Smooth muscle cell of the brain vasculature (primary cell): Measurements from ENCODE around the gene PHKA2.
"Not testable (repeated sequence)": the region's sequence is repeated elsewhere in the genome, so short reads cannot be mapped to it uniquely, and the experiment has no call there.

ENCODE experiments used
- DNase-seq: peaks from one replicate; pipeline ENCODE4 v3.0.0-alpha.2; 2012; ENCODE audit warnings: low read depth, low spot score

PHKA2 gene, protein sequence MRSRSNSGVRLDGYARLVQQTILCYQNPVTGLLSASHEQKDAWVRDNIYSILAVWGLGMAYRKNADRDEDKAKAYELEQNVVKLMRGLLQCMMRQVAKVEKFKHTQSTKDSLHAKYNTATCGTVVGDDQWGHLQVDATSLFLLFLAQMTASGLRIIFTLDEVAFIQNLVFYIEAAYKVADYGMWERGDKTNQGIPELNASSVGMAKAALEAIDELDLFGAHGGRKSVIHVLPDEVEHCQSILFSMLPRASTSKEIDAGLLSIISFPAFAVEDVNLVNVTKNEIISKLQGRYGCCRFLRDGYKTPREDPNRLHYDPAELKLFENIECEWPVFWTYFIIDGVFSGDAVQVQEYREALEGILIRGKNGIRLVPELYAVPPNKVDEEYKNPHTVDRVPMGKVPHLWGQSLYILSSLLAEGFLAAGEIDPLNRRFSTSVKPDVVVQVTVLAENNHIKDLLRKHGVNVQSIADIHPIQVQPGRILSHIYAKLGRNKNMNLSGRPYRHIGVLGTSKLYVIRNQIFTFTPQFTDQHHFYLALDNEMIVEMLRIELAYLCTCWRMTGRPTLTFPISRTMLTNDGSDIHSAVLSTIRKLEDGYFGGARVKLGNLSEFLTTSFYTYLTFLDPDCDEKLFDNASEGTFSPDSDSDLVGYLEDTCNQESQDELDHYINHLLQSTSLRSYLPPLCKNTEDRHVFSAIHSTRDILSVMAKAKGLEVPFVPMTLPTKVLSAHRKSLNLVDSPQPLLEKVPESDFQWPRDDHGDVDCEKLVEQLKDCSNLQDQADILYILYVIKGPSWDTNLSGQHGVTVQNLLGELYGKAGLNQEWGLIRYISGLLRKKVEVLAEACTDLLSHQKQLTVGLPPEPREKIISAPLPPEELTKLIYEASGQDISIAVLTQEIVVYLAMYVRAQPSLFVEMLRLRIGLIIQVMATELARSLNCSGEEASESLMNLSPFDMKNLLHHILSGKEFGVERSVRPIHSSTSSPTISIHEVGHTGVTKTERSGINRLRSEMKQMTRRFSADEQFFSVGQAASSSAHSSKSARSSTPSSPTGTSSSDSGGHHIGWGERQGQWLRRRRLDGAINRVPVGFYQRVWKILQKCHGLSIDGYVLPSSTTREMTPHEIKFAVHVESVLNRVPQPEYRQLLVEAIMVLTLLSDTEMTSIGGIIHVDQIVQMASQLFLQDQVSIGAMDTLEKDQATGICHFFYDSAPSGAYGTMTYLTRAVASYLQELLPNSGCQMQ

DNA sequence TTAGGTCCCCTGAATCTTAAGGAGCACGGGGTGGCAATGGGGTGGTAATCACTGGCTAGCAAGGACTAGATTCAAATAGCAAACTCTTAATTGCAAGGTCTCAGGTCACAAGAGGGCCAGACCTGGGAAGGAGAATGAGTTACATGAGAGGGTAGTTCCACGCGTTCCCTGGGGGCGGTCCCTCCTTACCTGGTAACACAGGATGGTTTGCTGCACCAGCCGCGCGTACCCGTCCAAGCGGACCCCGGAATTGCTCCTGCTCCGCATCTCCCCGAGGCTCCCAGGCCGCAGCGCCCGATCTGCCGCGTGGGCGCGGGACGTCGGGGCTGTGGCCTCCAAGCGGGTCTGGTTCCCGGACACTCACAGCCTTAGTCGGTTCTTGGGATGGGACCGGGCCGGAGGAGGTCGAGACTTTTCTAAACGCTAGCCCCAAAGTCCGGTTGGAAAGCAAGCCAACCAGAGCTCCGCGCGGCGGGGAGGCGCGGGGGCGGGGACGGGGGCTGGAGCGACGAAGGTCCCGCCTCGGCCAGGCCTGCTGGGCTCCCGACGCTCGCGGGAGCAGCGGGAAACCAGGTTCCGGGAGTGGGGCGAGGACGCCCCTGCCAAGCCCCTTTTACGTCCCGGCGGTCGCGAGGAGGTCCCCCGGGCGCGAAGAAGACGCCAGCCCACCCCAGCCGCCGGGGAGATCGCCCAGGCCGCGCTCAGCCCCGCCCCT lies at the start of gene PHKA2:
Gene PHKA2 (minus strand): TSS at position 449 of the 715 bp plus-strand sequence. CDS start 182 bp downstream, at position 267.
- DNase-seq = no peak

DNA sequence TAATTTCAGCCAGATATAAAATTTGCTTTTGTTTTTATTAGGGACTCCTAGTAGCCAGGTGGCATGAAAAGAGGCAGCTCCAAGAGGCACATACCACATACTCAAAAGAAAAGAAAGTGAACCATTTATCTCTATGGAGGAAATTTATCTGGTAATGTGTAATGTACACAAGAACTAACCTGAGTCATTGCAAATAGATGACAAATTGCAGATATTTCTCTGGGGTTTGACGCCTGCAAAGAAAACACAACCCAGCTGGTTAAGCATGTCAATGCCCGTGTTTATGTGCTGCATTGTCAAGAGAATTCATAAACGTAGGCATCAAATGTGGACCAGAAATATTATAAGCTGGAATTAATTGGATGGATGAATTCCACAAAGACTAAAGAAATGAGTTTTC lies 46.9 kb upstream of the PHKA2 start:
- DNase-seq = no peak

DNA sequence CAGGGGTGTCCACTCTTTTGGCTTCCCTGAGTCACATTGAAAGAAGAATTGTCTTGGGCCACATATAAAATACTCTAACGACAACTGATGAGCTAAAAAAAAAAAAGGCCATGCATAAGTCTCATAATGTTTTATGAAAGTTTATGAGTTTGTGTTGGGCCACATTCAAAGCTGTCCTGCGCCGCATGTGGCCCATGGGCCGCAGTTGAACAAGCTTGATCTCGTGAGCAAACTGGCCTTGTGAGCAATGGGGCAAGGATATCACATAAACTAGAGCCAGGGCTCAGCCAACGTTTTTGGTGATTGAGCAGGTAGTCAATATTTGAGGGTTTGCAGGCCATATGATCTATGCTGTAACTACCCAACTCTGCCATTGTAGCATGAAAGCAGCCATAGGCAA lies 44.6 kb upstream of the PHKA2 start:
- DNase-seq = no peak

DNA sequence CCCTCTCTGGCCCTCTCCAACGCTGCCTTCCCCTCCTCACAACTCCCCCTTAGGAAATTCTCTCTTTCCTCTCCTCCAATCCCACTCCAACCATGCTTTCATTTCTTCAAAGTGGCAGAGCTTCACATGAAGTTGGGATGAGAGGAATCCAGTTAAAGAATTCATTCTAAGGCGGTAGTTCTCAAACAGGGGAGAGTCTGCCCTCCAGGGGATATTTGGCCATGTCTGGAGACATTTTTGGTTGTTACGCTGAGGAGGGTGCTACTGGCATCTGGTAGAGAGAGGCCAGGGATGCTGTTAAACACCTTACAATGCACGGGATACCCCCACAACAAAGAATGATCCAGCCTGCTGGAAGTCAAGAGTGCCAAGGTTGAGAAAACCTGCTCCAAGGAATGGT lies 40.5 kb upstream of the PHKA2 start:
- DNase-seq = no peak

DNA sequence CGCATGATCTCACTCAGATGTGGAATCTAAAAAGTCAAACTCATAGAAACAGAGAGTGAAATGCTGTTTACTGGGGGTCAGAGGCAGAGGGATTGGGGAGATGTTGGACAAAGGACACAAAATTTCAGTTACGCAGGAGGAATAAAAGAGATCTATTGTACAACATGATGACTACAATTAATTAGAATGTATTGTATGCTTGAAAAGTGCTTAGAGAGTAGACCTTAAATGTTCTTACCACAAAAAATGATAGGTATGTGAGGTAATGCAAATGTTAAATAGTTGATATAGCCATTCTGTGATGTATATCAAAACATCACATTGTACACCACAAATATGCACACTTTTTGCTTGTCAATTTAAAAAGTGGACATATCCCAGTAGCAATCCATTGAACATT lies 36.1 kb upstream of the PHKA2 start:
- no peak for DNase-seq

DNA sequence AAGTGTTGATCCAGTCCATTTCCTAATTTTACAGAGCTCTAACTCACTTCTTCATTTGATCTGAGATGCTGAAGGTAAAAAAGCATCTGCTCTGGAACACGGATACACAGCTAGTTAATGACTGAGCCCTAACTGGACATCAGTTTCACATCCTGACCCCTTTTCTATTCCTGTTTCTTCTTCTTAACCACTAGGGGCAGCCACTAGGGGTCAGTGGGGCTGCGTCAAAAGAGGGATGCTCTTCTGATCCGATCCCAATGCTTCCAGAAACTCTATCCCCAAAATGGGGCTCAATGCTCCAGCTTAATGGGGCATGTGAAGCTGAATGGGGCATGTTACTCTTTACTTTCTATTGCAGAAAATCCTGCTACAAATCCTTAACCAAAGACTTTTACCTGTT lies 33.4 kb upstream of the PHKA2 start:
- DNase-seq = no peak

DNA sequence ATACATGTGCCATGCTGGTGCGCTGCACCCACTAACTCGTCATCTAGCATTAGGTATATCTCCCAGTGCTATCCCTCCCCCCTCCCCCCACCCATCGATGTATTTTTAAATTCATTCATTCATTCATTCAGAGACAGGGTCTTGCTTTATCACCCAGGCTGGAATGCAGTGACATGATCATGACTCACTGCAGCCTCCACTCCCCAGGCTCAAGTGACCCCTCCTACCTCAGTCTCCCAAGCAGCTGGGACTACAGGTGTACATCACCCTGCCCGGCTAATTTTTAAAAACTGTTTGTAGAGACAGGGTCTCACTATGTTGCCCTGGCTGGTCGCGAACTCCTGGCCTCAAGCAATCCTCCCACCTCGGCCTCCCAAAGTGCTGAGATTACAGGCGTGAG lies 32.7 kb upstream of the PHKA2 start:
- DNase-seq = not testable (repeated sequence)

DNA sequence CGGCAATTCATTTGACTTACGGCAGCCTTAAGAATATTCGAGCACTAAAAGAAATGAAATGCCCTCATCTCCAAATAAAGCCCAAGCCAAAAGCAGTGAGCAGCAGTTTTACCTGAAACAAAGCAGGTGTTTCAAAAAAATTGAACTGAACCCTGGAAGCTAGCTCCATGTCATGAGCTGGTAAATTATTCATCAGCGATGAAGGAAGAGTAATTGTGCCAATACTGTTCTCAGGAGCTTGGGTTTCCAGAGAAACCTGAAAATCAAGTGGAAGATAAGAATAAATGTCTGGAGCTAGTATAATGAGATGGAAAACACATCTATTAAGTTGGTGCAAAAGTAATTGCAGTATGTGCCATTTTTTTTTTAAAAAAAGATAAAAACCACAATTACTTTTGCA lies 24.0 kb upstream of the PHKA2 start:
- DNase-seq = no peak

DNA sequence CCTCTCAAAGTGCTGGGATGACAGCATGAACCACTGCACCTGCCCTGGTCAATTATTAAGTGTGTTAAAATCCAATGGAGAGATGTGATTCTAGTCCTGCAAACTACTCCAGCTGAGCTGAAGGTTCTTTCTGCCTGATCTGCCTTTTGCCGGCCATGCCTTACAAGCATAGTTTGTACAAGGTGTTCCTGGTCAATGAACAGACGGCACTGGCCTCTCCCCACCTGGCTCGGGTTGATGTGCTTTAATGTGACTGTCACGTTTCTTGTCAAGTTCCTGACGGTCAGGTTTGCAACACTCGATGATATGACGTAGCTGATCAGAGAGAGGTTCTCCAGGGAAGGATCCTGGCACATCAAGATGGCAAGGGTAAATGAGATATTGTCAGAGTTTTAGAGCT lies 23.1 kb upstream of the PHKA2 start:
- no peak for DNase-seq

DNA sequence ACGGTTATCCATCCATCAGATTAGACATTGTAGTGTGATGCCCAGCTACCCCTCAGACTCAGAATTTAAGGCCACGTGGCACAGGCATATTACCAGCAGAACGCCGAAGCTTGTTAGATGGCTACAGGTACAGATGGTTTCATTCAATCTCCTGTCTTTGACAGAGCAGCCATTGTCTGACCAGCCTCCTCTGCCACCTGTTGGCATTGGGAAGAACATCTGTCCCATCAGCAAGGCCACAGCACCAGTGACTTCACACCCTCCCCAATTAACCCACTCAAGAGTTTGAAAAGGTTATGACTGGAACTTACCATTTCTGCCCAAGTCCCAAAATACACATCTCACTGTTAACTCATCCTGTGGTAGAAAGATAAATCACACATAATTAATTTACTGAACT lies 22.0 kb upstream of the PHKA2 start:
- no peak for DNase-seq

DNA sequence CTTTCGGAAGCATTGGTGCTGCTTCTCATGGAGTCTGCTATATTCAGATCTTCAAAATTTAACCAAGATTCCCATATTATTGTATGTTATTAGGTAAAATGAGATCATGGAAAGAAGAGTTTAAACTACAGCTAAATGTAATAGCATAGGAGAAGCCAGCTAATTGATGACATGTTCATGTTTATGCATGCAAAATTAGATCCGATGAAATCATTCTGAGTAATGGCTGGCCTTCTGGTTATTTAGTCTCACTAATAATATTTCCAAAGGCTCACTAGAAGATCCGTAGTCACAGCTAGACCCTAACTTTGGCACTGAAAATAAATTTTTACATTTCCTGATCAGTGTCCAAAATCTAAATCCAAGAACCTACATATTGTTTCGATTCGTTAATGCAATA lies 19.8 kb upstream of the PHKA2 start:
- DNase-seq = no peak

DNA sequence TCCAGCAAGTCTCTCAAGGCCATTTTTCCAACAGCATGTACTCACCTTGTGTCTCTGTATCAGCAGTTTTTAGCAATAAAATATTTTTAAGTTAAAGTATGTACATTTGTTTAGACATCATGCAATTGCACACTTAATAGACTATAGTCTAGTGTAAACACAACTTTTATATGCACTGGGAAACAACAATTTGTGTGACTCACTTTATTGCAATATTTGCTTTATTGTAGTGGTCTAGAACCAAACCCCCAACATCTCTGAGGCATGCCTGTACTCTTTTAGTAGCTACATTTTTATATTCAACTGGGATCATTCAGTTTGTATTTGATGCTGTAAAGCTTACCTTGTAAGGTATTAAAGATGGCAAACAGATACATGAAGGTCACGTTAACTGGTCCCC lies 14.7 kb upstream of the PHKA2 start:
- DNase-seq = no peak

DNA sequence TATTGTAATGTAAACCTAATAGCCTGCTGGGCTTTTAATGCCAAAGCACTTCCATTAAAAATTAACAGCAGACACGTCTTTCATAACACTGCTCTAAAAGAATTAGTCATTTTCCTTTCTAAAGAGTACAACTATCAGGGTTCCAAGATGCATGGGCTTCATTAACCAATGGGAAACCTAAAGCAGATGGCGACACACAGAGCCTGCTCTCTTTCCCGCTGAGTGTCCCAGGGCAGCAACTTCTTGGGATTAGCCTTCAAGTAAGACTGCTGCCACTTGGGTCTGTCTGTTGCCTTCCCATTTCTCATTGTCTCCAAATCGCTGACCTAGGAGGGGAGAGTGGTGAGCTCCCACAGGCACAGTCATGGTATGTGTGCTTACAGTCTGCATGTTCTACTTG lies 14.0 kb upstream of the PHKA2 start:
- DNase-seq = no peak

DNA sequence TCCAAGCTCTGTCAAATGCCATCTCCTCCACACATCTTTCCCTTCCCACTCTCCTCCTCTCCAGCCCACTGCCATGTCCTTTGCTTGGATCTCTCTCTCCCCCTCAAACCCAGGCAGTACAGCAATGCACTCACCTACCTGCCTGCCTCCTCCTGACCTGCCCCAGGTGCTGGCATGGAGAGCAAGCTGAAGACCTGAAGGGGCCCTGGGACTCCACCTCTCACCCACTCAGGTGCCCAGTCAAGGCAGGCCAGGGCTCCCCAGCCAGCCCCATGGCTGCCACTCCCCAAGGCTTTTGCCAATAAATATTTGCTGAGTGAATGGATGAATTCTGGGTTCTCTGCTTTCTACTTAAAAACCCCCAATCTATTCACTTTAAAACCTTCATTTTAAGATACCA lies 12.6 kb upstream of the PHKA2 start:
- no peak for DNase-seq

DNA sequence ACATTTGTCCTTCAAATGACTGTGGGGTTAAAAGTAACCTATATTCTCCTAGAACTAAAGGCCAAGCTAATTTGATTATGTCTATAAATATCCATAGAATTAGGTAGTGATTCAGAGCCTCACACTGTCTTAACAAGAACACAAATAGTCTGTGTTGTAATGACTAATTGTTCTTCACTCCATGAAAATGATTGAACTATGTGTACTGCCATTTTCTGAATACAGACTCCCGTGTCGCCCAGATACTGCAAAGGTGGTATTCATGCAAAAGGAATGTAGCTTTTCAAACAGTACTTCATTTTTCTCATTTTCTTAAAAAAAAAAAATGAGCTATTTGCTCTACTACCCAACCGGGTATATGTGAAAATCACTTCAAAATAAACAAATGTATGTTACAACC lies 11.3 kb upstream of the PHKA2 start:
- no peak for DNase-seq

DNA sequence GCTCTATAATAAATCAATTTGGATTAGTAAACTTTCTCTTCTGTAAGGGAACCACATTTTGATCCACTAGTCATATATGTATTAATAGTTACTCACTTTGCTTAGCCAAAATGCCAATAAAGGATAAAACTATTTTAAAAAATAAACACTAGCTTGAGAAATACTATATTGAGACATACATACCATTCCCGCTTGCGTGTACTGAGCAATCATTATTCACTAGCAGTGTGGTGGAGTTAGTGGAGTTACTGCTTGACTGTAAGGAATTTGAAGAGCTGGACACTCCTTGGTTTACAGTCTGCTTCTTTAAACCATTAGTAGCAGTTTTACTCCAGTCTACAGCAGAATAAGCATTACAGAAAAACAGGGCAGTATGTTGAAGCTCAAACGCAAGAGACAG lies 10.8 kb upstream of the PHKA2 start:
- DNase-seq = no peak

DNA sequence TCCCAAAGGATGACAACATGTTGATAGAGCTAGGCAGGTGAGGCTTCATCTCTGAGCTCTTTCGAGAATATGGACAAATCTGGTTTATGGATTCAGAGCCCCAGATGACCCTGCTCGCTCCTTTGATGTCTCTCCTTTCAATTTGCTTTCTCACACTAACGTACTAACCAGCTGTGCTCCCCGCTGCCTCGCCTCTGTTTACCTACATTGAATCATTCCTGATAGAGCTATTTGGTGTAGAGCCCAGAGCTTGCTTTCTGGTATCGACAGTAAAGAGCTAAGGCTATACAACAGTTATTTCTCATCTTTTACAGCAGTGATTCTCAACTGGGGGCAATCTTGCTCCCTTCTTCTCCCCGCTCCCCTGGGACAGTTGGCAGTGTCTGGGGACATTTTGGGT lies 8.9 kb upstream of the PHKA2 start:
- DNase-seq = no peak

DNA sequence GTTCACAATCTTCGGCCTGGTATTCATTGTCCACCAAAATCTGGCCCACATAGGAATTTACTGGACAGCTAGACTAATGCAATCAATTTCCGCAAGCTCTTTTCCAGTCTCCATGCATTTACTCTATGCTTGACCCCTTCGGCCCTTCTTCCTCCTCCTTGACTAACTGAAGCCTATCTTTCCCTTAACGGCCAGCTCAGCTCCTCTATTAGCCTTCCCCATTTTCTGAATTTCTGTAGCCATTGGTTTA lies 1.2 kb upstream of the PHKA2 start:
- DNase-seq = no peak

DNA sequence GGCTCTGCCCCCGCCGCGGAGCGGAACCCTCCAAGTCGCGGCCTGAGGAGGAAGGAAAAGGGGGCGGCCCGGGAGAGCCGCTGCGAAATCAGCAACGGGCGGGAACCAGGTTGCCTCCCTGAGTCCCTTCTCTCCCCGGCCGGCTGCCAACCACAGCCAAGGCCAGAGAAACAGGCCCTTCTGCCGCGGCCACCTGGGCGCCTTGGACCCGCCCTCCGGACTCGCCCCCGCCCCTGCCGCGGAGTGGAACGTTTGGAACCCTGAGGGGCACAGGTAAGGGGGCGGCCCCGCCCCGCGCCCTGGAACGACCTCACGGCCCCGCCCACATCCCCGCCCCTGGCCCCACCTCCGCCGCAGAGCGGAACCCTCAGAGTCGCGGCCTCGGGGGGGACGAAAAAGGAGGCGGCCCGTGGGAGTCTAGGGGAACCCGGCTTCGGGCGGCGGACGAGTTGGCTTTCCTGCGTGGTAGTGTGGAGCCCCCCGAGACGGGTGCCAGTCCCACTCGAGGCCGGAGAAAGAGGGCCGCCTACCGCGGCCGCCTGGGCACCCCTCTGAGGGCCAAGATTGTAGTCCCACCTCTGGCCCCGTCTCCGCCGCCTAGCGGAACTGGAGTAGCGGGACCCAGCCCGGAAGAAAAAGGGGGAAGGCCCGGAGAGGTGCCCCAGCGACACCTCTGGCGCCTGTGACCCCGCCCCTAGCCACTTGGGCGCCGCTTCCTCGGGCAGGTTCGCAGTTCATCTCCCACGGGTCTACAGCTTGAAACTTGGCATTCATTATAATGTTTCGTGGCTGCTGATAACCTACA lies 669 bp upstream of the PHKA2 start:
- DNase-seq = no peak

DNA sequence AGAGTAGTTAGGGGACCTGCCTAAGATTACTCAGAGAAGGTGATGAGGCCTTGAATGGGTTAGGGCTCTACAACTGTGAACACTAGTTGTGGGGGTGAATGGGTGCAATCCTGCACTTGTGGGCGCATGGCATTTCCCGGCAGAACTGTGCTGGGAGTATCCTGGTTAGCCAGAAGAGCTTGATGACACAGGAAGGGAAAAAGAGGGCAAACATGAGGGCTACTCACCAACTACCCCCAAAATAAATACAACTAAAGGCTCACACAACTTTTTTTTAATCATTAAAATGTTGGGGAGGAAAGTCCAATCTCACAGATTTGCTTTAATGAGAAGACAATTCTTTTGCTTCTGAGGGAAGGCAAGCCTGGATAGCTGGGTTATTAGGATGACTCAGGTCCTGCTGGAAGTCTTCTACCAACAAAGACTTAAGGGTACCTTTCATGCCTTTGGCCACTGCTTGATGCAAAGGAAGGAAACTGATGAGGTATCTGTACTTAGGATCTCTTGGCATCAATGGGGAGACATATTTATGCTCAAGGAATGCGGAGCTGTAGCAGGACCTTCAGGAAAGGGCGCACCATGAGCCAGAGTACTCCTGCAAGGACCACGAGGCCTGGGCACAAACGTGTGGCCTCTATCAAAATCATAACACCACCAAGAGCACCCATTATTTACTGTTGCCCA lies 2.6 kb downstream of the PHKA2 start:
- DNase-seq = no peak
